Measurements from ENCODE around the gene TBC1D5.

The TBC1D5 gene

DNA sequence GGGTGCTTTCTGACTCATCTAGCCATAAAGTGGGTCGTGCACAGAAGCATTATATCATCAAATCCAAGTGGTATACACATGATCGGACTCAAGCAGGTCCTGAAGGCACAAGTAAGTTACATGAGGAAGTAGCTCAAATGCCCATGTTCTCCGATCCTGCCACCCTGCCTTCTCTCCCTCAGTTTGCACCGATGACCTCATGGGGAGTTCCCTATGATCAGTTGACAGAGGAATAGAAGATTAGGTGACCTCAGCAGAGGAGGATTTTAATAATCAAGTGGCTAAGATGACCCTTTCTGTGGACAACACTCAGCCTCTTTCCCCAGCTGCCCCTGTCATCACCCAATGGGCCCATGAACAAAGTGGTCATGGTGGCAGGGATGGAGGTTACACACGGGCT lies 149.5 kb downstream of the TBC1D5 start:
- no peak for DNase-seq (ENCODE audit: low read depth, low spot score)

DNA sequence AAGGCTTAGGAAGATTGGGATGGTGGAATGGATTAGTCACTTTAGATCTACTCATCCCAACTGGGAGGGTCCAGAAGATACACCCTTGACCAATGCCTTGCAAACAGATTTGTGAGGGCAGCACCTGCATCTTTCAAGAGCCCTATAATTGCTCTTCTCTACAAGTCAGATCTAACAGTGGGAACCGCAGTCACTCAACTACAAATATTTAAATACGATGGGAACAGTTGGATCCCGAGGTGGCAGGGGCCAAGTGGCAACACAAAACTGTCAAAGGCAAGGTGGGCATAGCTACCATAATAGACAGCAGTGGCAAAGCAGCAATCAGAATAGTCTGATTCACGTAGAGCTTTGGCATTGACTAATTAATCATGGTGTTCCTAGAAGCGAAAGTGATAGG lies 152.0 kb downstream of the TBC1D5 start:
- no peak for DNase-seq (ENCODE audit: low read depth, low spot score)

DNA sequence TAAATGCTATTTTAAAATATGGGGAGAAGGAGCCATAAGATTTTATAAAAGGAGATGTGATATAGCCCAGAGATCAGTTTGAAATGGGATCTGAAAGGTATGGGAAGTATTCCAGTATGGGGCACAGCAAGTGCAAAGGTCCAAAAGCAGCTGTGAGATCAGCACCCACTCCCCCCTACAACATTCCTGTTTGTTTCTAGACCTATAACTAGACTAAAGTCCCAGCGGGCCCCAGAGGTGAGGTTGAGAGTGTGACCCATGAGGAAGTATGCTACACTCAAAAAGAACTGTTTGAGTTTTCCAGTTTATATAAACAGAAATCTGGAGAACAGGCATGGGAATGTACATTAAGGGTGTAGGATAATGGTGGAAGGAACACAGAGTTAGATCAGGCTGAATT lies 152.5 kb downstream of the TBC1D5 start:
- no peak for DNase-seq (ENCODE audit: low read depth, low spot score)

DNA sequence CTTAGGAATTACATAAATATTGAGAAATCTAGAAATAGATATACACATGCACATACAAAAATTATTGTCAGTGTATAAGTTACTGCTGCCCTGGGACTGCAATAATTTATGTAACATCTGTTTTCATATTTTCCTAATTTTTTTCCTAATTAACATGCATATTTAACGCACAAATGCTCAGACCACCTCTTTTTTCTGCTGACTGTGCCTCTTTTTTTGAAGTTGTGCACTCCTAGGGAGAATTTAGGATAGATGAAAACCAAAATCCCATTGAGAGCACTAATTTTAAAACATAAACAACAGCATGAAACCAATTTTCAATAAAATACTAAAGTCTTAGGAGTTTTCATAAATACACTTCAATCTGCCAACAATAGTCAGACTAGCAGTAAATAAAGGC lies 154.0 kb downstream of the TBC1D5 start:
- DNase-seq (ENCODE audit: low read depth, low spot score) = no peak

DNA sequence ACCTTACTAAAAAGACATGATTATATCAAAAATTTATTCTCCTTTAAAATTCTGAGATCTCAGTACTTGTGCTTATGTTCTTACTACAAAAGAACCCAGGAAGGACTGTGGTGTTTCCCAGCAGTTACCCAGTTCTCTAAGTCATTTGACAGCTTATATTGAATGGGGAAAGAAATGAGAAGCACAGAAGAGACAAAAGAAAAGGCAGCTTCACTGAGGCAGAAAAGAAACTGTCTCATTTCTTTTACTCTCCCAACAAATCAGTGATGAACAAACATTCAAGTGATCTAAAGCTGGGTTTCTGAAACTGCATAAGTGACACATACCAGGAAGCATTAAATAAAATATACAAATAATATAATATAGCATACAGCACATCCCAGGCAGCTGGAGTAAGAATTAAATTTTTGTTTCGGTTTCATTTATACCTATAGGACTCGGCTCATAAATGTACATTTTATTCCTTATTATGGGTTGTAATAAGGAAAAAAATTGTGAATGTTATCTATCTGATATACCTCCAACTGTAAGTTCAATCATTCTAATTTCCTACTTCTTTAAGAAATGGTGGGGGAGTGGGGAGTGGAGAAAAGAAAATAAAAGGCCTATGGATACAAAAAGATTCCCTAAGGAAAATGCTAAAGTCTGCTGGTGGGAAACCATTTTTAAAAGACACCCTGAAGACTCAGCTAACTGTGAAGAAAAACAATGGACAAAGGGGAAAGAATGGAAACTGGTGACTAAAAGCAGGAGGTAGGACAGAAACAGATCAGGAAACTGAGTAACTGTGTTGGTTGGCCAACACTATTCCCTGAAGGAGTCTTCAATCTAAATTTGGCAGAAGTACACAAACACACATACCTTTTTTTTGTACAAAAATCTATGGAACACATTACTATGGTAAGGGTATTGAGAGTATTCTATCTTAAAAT lies 156.8 kb downstream of the TBC1D5 start:
- DNase-seq (ENCODE audit: low read depth, low spot score) = no peak

DNA sequence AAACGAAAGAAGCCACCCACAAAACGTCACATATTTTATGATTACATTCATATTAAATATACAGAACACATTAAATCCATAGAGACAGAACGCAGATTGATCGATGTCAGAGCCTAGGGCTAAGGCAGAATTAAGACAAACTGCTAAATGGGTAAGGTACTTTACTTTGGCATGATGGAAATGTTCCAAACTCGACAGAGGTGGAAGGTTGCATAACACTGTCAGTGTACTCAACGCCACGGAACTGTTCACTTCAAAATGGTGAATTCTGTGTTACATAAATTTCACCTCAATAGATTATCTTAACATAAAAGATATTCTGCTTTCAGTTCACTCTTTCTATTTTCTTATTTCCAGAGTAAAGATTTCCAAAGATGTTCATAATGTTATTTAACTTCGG lies 158.4 kb downstream of the TBC1D5 start:
- DNase-seq (ENCODE audit: low read depth, low spot score) = no peak

DNA sequence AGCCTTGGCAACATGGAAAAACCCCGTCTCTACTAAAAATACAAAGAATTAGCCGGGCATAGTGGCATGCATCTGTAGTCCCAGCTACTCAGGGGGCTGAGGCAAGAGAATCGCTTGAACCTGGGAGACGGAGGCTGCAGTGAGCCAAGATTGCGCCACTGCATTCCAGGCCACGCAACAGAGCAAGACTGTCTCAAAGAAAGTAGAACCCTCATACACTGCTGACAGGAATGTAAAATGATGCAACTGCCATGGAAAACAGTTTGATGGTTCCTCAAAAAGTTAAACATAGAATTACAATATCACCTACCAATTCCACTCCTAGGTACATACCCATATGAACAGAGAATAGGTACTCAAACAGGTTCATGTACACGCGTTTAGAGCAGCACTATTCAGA lies 158.9 kb downstream of the TBC1D5 start:
- DNase-seq (ENCODE audit: low read depth, low spot score) = no peak

DNA sequence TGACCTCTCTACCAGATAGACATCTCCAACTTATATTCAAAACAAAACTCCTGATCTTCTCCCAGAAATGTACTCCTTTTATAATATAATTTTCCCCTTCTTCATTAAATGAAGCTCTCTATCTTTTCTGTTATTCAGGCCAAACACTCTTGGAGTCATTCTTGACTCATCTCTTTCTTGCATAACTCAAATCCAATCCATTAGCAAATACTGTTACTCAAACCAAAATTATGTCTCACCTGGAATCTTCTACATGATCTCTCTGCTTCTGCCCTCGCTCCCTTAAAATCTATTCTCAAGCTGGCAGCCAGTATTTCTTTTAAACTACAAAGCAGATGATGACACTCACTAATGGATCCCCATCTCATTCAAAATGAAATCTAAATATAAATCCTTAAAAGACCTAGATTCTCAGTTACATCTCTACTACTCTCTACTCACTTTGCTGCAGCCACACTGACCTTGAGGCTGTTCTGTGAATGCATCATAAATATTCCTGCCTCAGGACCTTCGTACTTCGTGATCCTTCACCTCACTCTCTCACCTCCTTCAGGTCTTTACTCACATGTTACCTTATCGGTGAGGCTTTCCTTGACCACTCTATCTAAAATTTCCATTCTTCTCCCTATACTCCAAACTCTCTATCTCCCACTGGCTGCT lies 160.9 kb downstream of the TBC1D5 start:
- DNase-seq (ENCODE audit: low read depth, low spot score) = no peak

DNA sequence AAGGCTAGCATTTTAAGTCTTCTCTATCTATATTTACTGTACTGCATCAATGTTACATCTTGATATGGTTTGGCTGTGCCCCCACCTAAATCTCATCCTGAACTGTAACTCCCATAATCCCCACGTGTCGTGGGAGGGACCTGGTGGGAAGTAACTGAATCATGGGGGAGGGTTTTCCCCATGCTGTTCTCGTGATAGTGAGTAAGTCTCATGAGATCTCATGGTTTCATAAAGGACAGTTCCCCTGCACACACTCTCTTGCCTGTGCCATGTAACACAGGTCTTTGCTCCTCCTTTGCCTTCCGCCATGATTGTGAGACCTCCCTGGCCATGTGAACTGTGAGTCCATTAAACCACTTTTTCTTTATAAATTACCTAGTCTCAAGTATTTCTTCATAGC lies 161.5 kb downstream of the TBC1D5 start:
- no peak for DNase-seq (ENCODE audit: low read depth, low spot score)

DNA sequence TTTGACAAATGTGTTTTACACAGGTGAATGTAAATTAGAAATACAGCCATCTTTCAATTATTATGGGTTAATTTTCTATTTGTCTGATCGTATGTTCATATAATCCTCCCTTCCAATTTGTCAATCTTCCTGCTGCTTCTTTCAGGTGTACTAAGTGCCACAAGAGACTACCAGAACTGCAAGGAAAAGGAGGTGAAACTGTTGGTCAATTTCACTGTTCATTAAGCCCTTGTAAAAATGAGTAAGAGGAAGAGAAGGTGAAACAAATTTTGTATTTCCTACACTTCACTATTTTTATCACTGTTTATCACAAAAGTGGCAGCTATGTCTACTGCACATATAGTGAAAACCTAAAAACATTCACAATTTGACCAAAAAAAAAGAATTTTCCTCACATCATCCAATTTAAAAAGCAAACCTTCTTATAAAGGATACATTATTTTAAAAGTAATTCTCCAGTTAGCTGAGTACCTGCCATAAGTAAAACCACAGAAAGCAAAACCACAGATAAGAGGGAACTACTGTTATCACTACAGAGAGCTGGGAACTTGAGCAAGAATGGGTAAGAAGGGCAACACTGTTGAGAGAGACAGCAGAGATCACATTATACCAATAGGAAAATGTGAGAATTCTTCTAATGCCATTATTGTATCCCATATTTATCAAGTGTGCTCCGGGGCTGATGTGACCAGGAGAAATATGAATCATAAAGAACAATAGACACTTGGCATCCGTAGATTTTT lies 163.0 kb downstream of the TBC1D5 start:
- peak; percentile 20 for DNase-seq (ENCODE audit: low read depth, low spot score)

DNA sequence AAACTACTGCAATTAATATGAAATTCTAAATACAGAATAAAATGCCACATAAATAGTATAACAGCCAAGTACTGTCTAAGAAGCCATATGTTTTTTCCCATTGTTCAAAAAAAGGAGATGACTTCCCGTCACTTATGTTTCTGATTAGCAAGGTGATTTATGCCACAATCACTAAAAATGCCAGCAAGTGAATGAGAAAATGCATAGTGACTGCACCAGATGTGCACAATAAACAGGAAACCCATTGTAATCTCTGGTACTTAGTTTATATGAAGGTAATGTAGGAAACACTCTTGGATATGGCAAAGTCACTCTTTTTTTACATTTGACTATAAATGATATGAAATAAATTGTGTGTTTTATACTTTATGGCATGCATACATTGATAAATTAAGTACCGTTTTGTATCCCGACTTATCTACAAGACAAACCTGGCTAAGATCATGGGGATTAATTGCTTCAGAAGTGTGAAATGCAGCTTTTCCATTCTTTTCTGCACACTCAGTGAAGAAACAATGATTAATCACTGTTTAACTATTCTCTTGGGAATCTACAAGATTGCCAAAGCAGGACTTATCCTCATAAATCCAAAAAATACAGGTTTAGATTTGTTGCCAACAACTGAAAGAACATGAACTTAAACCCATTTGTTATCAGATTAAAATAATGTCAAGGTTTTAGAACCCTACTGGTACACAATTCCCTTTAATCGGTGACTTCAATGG lies 164.5 kb downstream of the TBC1D5 start:
- peak; percentile 25 for DNase-seq (ENCODE audit: low read depth, low spot score)

DNA sequence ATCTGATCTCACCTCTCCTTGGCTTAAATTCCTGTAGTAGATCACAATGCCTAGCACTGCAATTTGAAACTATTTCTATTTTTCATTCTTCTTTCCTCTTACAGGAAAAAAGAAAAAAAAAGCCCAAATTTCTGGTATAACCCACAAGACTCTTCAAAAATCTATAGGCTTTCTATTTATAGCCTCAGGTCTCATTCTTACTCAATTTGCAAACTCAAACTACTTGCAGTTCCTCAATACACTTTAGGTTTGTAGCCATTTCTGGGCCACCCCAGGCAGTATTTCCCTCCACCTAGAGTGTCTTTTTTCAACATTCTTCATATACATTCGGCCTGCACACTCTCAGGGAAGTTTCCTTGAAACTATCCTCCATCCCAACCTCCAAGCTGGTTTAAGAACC lies 169.0 kb downstream of the TBC1D5 start:
- no peak for DNase-seq (ENCODE audit: low read depth, low spot score)

DNA sequence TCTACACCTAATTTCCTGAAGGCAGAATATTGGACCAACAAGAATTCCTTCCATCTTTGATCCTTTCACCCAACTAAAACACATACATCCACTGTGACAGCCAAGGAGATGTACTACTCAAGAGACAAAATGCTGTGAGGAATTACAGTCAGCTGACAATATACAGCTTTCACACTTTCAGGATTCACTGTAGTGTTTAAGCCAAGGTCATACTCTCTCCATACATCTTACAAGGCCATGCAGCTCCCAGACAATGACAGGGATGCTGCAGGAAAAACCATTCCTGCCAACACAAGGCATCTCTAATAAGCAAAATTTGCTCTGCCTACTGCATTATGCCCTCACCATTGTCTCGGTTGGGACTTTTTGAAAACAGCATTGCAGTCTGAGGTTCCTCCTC lies 170.7 kb downstream of the TBC1D5 start:
- no peak for DNase-seq (ENCODE audit: low read depth, low spot score)

DNA sequence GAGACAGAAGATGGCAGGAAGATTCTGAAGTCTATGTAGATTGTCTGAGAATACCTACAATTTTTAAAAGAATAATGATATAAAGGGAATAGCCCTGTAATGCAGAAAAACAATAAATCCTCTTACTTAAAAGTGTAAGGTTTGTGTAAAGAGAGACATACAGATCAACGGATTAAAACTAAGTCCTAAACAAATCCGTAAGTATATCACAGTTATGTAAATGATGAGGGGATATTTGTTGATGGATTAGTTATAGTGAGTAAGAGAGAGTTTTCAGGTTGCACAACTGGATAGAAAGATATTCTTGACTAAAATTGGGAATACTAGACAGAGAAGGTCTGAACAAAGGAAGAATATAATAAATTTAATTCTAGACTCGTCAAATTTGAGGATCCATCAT lies 179.6 kb downstream of the TBC1D5 start:
- no peak for DNase-seq (ENCODE audit: low read depth, low spot score)

DNA sequence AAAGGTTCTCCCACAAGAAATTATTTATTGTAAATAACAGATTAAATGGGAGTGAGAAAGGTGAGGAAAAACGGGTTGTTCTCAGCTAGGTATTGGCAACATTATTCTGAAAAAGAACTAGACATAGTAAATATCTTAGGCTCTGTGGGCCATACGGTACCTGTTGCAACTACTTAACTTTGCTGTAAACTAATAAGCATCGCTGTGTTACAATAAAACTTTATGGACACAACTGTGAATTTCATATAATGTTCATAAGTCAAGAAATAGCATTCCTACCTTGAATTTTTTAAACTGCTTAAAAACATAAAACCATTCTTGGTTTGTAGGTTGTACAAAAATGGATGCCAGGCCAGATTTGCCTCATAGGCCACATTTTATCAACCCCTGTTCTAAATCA lies 183.9 kb downstream of the TBC1D5 start:
- no peak for DNase-seq (ENCODE audit: low read depth, low spot score)

DNA sequence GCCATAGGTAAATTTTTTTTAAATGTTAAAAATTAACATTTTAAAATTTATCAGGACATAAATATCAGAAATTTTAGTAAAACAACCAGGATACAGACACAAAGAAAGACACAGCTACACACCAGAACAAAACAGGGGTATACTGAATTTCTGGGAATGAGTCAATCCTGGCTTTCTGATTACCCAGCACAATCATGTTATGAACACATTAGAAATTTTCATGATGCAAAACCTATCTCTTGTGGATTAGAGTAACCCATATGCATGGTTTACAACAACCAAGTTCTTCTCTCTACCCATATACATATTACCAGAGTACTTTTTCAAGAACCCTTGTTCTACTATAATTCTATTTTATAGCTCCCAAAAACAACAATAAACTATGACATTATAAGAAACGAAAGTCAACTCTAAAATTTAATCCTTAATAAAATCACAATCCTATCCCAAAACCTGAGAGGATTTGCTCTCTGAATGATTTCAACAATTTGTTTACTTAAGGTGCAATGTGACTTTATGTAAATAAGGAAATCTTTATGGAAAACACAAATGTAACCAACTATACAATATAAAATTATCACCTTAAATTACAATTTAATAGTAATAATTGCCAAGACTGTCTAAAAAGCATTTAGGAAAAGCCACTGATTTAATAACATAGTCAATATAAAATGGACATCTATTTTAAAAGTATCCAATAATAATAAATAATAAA lies 184.5 kb downstream of the TBC1D5 start:
- no peak for DNase-seq (ENCODE audit: low read depth, low spot score)

DNA sequence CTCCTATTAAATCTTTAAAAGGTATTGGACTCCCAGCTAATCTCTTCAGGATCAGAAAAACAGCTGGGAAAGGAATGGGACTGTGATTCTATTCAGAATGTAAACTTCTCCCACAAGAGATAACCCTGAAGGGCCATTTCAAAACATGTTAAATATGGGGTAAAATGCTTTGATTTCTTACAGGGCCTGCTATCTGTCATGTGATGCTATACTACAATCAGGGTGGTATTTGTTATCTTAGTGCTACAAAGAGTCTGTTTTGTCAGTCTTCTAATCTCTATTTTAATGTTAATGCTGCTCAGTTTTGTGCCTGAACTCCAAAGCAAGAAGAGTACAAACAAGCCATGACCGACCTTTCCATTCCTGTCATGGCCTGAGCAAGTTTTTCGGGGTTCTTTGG lies 186.9 kb downstream of the TBC1D5 start:
- DNase-seq (ENCODE audit: low read depth, low spot score) = no peak

DNA sequence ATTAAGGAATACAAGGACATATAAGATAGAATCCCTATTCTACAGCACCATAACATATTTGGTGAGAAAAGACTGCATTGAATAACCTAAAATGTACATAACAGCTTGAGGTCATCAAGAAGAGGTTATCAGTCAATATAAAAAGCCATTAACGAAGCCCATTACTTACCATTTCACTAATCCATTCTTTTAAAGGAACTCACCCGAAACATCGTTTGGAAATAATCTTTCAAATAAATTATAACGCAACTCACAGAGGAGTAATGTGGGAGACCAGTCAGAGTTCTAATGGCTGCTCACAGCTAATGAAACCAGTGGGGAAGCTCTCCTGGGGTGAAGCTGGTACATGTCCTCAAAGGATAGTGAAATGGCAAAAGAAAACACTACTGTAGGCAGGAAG lies 188.4 kb downstream of the TBC1D5 start:
- DNase-seq (ENCODE audit: low read depth, low spot score) = no peak

DNA sequence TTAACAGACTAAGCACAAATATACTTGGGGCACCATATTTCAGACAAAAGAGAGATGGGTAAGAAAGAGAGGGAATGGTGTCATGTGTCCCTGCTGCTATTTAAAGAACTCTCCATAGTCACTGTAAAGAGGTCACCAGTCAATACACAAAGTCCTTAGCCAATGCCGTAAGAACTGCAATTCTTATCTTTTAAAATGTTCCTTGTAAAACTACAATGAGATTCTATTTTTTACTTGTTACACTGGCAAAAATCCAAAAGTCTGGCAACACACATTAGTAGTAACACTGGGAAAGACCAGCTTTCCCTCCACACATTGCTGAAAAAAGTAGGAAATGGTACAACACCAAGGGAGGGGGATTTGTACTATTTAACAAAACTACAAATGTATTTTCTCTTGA lies 189.4 kb downstream of the TBC1D5 start:
- no peak for DNase-seq (ENCODE audit: low read depth, low spot score)

DNA sequence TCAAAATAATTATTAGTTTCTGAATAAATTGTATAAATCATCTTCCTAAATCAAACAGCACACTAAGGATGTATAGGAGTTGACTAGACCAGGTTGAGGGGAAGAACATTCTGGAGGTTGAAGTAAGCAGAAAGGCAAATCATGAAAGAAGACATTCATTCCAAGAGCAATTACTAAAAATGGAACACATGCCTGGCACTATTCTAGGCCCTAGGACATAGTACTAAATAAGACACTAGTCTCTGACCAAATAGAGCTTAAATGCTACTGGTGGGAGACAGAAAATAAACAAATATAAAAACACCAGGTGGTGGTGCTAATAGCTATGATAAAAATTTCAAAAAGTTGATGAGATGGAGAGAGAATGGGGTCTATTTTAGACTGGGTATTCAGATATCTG lies 190.1 kb downstream of the TBC1D5 start:
- no peak for DNase-seq (ENCODE audit: low read depth, low spot score)

DNA sequence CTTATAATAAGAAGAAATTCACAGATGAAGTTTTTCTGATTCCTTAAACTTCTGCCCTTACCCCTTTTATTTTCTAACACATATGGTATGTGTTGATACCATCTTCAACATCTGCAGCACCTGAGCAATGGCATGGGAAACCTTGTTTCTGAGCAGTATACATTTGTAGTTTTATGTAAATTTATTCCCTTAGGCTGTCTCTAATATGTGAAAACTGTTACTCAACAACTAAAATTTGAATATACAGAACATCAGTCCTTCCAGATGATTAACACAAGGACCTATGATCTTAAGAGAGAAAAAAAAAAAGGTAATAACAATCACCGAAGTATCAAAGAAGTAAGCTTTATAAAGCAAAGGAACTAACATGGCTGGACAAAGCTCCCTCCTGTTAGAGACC lies 190.5 kb downstream of the TBC1D5 start:
- no peak for DNase-seq (ENCODE audit: low read depth, low spot score)
